ENCODE results near the gene DSCAML1.

Gene DSCAML1

GRCh38 chr11:117573326-117573725 lies 223.7 kb downstream of the DSCAML1 start:
- no peak for DNase-seq
- Histone ChIP-seq H3K36me3 (replicated peaks) (no peaks in the 10 kb centered on the region), H3K27ac (no peak overlapping the region), H3K27me3 (replicated peaks) (peaks cover 1% of the 10 kb centered on the region), H3K4me3 (ENCODE audit: low read depth, low read length) (no peak overlapping the region)
- in situ Hi-C loops (cut with HindIII; ENCODE audit: low pct_ligation_motif_present, low sequenced_read_pairs), result no loop called here
- no peak for TF ChIP-seq CTCF (IDR thresholded peaks at IDR 0.05; ENCODE audit: low read depth, low read length, missing control alignments)

- peaks cover 1% of the 10 kb centered on the region for H3K27me3 ChIP-seq (replicated peaks)
Observed at GRCh38 chr11:117572671-117573070, 224.3 kb downstream of the DSCAML1 start.

GRCh38 chr11:117572129-117572528 lies 224.9 kb downstream of the DSCAML1 start:
- in situ Hi-C loops (cut with HindIII; ENCODE audit: low pct_ligation_motif_present, low sequenced_read_pairs), result no loop called here
- no peak overlapping the region for H3K27ac ChIP-seq
- peaks cover 1% of the 10 kb centered on the region for H3K27me3 ChIP-seq (replicated peaks)
- no peak for DNase-seq
- no peak overlapping the region for H3K4me3 ChIP-seq (ENCODE audit: low read depth, low read length)
- TF ChIP-seq CTCF (IDR thresholded peaks at IDR 0.05; ENCODE audit: low read depth, low read length, missing control alignments), result no peak
- H3K36me3 ChIP-seq (replicated peaks), result no peaks in the 10 kb centered on the region

More at GRCh38 chr11:117572671-117573070, 224.3 kb downstream of the DSCAML1 start:
- TF ChIP-seq CTCF (IDR thresholded peaks at IDR 0.05; ENCODE audit: low read depth, low read length, missing control alignments), result no peak
- Histone ChIP-seq H3K4me3 (ENCODE audit: low read depth, low read length) (no peak overlapping the region), H3K27ac (no peak overlapping the region), H3K36me3 (replicated peaks) (no peaks in the 10 kb centered on the region)
- no peak for DNase-seq
- in situ Hi-C loops (cut with HindIII; ENCODE audit: low pct_ligation_motif_present, low sequenced_read_pairs), result no loop called here

GRCh38 chr11:117570701-117571100 lies 226.3 kb downstream of the DSCAML1 start:
- no peak for DNase-seq
- no peak overlapping the region for H3K27ac ChIP-seq
- no peaks in the 10 kb centered on the region for H3K36me3 ChIP-seq (replicated peaks)
- no peak overlapping the region for H3K4me3 ChIP-seq (ENCODE audit: low read depth, low read length)
- in situ Hi-C loops (cut with HindIII; ENCODE audit: low pct_ligation_motif_present, low sequenced_read_pairs), result no loop called here
- peaks cover 1% of the 10 kb centered on the region for H3K27me3 ChIP-seq (replicated peaks)
- no peak for TF ChIP-seq CTCF (IDR thresholded peaks at IDR 0.05; ENCODE audit: low read depth, low read length, missing control alignments)

GRCh38 chr11:117569911-117570310 lies 227.1 kb downstream of the DSCAML1 start:
- Histone ChIP-seq H3K27ac (no peak overlapping the region), H3K4me3 (ENCODE audit: low read depth, low read length) (no peak overlapping the region), H3K27me3 (replicated peaks) (peaks cover 1% of the 10 kb centered on the region), H3K36me3 (replicated peaks) (no peaks in the 10 kb centered on the region)
- no peak for DNase-seq
- in situ Hi-C loops (cut with HindIII; ENCODE audit: low pct_ligation_motif_present, low sequenced_read_pairs), result no loop called here
- no peak for TF ChIP-seq CTCF (IDR thresholded peaks at IDR 0.05; ENCODE audit: low read depth, low read length, missing control alignments)

GRCh38 chr11:117565709-117566108 lies 231.3 kb downstream of the DSCAML1 start:
- no peak for DNase-seq
- in situ Hi-C loops (cut with HindIII; ENCODE audit: low pct_ligation_motif_present, low sequenced_read_pairs), result no loop called here
- no peaks in the 10 kb centered on the region for H3K27me3 ChIP-seq (replicated peaks)
- H3K27ac ChIP-seq, result no peak overlapping the region
- H3K4me3 ChIP-seq (ENCODE audit: low read depth, low read length), result no peak overlapping the region
- H3K36me3 ChIP-seq (replicated peaks), result no peaks in the 10 kb centered on the region
- TF ChIP-seq CTCF (IDR thresholded peaks at IDR 0.05; ENCODE audit: low read depth, low read length, missing control alignments), result no peak

Data from brain microvascular endothelial cell (primary cell).